GM18517 (cell line): ENCODE measurements around the gene RAX.

ENCODE experiments used
- ATAC-seq: cut with Tn5 transposase; IDR thresholded peaks from one replicate; pipeline ENCODE4 v1.9.1; 2021; ENCODE audit warnings: mild to moderate bottlenecking, moderate library complexity; ENCODE audit not compliant: unreplicated experiment

RAX gene

DNA sequence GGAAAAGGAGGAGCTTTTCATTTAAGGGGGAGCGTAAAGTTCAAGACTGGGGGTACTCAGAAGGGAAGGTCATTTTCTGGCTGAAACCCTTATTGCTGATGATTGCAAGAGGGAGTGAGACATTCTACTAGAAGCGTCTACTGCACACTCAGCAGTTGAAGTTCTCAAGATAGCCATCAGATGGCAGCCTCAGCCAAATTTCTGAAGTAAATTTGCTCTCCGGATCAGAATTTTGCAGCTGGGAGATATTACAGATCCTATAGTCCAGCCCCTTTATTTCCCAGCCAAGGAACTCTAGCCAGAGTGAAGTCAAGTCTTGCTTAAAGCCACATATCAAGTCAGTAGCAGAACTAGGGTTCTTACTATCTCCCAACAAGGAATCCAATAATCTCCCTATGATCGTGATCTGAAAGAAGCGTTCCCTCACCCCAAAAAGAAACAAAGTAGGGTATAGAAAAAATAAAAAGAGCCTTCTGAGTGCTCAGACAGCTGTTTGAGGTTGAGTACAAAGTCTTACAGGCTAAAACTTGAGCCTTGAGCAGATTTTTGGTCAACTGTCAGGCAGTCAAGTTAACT is 24.0 kb downstream of the RAX start:
- ATAC-seq = no peak

DNA sequence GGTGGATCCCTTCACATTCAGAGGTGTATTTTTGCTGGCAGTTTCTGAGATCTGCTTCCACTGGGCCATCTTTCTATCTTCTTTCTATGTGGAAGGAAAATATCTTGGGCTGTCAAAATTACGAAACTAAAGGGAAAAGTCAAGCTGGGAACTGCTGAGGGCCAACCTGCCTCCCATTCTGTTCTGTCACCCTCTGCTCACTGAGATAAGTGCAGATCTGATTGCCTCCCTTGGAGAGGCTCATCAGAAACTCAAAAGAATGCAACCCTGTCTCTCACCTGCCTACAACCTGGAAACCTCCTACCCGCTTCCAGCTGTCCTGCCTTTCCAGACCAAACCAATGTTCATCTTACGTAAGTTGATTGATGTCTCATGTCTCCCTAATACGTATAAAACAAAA is 26.5 kb downstream of the RAX start:
- no peak for ATAC-seq

DNA sequence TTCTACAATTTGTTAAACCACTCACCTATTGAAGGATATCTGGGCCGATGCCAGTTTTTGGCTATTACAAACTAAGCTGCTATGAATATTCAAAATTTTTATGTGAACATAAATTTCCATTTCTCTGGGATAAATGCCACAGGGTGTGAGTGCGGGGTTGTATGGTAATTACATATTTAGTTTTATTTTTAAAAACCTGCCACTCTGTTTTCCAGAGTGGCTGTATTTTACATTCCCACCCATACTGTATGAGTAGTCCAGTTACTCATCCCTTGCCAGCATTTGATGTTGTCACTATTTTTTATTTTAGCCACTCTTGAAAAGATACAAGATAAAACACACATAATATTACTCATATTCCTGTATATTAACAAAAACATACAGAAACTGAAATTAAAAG is 30.3 kb downstream of the RAX start:
- ATAC-seq = no peak

DNA sequence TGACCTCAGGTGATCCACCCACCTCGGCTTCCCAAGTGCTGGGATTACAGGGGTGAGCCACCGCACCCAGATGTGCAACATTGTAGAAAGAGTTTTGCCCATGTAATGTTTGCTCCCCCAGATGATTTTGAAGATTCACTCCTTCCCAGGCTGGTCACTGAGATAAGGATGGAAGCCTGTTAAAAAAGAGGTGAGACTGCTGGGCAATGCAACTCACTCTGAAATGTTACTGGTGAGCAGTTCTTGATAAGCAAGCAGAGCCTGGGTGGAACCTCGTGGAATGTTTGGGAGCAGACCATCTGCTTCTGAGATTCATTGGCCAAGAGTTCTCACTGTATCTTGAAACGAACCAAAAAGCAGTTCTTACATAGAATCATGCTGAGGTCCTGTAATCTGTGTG is 33.6 kb downstream of the RAX start:
- no peak for ATAC-seq

DNA sequence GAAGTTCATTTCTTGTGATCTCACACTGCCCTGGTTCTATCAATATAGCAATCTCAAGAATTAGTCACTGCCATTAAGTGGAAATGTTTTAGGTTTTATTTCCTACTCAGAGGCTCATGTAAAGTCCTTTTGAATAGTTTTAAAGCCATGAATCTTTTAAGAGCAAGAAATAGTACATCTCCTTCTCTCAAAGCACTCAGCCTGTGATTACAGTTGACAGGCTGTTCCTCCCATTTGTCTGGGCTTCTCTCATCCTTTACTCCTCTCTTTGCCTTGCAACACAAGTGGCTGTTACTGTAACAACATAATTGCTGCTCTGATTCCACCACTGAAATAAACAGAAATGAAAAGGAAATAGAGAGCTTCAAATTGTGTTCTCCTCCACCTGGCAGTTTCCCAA is 34.9 kb downstream of the RAX start:
- no peak for ATAC-seq

DNA sequence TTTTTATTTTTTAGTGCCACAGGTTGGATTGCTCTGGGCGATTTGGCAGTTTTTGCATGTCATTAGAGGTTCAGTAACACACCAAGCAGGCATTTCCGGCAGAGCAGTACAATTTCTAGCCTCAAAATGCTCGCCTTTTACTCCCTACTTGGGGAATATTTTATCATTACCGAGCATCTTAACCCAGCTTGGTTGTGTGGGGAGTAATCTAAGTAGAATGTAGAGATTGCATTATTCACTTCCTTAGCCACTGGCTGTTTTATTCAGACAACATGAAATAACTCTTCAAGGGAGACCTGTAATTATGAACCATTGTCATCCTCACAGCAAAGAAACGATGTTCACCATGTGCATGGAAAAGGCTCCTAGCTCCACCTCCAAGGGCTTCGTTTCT is 40.2 kb downstream of the RAX start:
- no peak for ATAC-seq

DNA sequence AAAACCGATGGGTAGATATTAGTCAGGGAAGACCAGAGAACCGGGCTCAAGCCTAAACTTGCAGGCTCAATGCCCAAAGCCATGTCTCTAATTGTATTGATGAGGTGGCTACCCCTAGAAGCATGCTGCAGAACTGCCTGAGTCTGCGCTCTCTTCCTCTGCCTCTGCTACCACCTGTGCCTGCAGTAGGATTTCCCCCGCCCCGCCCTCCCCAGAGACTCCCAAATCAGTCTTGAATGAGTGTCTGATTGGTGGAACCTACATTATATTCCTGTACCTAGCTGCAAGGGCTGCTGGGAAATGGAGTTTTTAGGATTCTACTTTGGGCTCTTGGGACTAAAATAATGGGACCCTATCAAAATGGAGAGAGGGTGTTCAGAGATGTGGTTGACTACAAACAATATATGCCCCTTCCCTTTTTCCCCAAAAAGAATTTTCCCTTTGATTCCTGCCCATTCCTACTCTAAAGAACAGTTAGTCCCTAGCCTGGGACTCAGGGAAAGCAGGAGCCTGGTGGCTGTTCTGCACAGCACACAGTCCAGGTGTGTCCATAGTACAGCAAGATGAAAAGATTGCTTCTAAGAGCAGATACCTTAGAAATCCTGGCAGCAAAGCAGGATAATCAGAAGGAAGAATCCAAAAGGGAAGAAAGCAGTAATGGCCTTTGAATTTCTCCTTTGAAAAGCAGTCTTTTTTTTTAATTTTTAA is 40.8 kb downstream of the RAX start:
- ATAC-seq = no peak

DNA sequence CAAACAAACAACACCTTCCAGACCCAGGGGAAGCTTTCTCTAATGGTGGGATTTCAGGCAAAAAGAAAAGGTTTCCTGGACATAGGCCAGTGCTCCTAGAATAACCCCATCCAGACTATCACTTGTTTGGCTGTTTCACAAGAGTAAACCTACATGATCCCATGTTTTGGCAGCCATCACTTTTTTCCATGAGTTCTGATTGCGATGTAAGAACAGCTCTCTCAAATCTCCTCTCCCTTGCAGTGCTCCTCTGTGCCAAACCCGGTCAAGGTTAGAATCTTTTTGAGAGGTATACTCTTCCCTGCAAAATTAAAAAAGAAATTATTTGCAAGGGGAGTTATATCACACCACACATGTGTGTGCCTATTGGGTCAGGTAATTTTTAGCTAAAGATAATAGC is 41.4 kb downstream of the RAX start:
- ATAC-seq = no peak

DNA sequence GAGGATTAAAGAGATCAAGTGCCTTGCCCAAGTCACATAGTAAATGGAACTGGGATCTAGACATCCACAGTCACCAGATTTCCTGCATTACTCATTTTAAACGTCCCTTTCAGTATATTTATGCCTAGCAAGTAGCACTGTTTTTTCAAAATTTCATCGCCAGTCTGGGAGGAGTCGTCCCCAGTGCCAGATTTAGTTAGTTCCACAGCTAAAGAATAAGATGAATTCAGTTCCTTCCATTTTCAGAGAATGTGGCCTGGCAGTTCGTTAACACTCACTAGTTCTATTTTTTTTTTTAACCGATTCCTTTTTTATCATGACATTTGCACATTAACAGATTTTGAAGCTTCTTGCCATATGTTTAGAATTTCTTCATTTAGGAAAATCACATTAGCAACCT is 42.1 kb downstream of the RAX start:
- ATAC-seq = no peak

DNA sequence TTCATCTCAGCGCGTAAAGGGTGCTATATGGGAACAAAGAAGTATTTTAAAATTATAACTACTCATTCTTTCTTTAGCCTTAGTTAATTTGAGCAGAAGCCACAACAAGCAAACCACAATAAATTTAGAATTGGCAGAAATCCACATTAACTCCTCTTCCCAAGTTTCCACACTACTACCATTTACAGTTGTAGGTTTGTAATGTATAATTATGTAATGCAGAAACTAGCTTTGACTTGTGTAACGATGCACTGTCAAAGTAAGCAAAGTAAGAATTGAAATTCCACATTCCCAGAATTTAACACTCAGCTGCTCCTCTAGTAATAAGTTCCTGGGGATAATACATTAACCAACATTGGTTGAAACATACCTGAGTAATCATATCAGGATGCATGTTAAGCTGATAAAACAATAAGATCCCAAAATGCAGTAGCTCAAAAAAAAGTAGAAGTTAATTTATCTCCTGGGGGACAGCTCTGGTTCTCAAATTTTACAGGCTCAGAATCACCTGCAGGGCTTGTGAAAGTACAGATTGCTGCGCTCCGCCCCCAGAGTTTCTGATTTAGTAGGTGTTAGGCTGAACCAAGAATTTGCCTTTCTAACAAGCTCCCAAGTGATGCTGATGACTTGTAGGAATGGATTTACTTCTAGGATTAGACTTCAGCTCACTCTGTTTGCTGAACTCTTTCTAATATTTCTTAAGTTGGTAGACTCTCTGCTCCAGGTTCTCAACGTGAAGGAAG is 43.4 kb downstream of the RAX start:
- ATAC-seq = no peak

DNA sequence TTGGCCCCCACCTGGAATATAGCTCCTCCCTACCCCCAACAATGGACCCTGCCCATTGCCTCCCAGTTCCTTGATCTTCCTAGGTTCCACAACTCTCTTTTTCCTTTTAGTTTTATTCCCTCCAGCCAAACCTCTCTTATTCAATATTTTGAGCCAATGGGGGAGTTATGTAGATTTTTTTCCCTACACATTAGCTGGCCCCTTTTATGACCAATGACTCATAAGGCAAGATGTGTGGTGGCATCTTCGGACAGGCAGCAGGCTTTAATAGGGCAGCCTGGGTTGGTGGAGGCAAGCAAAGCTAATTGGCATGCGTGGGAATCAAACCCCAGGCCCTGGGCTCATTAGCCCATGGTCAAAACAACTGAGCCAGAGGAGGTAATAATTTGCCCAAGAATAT is 44.1 kb downstream of the RAX start:
- ATAC-seq = no peak

DNA sequence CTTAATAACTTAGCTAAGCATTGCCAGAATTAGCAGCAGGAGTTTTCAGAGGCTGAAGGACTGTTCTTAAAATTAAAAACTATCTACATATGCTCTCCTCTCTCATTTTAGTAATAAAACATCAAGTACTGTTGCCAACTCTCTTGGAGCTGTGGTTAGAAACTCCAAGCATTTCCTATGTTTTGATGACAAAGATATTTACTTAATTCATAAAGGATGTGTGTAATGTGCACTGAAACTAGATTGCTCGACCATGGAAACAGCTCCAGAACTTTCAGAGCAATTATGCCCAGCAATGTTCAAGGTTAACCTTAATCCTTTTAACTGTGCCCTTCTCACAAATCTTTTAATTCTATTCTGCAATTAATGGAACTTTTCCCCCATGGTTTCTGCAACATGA is 44.9 kb downstream of the RAX start:
- ATAC-seq = no peak

DNA sequence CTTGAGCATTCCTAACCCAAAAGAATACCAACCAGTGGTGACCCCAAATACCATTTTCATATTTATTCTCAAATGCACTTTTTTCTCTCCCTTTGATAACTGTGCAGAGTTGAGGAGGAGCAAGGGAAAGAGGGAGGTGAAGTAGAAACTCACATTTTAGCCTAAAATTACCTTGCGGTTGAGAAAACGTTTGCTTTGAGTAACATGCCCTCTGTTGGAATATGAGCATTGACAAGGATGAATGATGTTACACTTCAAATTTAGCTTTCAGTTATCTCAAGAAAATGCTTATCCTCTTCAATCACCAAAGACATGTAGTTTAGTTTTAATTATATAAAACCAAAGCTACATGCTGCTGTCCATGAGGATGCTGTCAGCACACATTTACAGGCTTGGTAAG is 50.9 kb downstream of the RAX start:
- ATAC-seq = no peak

DNA sequence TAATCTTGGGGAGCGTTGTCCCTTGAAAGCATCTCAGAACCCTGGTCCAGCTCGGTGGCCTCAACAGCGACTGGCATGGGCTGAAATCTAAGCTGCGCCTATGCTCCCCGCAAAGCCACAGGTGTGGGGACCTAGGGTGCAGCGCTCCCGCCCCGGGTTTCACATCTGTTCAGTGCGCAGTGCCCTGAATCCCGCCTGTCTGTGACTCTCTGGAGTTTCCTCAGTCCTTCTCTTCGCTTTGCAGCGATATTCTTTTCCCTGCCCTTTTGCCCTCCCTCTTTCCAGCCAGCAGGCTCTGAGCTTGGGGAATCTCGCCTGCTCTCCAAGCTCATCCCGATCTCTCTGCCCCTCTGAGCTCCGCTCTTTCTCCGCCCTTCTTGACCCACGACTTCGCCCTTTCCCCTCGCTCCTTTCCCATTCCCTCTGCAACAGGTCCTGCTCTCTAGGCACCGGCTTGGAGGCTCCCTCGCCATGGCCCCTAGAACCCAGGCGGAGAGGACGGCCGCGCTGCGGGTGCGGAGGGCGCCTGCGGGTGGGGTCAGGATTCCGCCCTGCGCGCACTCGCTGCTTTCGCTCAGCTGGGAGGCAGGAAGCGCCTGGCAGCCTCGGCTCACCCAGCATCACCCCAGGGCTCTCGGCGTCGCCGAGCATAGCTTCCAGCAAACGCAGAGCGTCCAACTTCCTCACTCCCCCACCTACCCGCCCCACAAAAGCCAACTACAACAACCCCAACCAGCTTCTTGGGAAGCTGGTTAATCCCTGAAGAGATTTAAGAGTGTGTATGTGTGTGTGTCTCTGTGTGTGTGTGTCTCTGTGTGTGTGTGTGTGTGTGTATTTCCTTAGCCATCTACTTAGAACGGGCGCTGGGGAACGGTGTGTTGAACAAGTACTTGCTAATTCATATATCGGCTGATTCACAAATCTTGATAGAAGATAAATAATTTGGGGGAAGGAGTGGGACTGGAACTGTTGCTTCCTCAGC is 52.2 kb downstream of the RAX start:
- no peak for ATAC-seq

DNA sequence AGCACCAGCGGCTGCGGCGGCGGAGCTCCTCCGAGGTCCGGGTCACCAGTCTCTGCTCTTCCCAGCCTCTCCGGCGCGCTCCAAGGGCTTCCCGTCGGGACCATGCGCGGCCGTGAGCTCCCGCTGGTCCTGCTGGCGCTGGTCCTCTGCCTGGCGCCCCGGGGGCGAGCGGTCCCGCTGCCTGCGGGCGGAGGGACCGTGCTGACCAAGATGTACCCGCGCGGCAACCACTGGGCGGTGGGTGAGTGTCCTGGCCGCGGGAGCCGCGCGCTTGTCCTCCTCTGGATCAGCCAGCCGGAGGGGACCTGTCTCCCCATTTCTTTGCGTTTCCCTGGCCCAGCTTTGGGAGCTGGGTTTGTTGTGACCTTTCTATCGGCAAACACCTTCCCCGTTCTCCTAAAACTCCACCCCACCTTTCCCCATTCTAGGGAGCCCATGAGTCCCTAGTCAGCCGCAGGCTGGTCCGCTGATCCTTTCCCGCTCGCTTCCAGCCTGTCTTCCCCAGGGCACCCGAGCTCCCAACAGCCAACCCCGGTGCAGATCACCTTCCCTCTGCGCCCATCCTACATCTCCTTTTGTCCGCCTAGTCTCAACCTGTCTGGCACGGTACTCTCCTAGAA is 53.0 kb downstream of the RAX start:
- no peak for ATAC-seq

DNA sequence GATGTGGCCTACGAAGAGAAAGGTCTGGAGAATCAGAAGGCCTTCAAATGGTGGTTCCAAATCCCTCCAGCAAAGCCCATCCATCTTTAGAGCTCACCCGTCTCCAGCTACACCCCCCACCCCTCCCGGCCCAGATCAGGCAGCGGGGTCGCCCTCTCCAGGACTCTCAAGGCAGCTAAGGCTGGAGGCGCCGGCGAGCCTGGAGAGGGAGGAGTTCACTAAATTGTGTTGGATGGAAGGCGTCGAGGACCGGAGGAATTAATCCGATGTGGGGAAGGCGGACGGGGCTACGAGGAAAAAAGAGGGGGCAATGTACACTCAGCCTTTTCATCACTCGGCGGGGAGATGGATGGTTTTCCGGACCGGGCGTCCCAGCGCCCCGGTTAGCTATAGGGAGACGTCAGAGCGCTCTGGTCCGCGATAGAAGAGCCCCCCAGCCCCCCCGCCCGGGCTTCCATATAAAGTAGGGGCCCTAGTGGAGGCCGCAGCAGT is 53.5 kb downstream of the RAX start, which contains the start of gene GRP:
GRP (plus strand) TSS at position 487 of the 492 bp plus-strand sequence. CDS start 108 bp downstream, outside the sequence.
- ATAC-seq = no peak

DNA sequence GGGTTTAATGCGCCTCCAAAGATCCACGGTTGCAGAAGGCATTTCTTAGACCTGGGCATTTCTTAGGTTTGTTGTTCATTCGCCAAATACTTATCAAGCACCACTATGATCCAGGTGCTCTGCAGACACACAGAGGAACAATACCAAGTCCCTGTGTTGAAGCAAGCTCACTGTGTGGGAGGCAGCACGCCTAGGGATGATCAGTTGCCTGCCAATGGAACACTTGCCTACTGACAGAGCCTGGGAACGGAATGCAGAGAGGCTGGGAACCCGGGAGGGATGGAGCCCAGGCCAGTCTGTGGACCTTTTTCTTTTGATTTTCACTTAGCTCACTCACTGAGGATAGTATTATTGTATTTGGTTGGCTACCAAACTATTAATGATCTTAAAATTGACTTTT is 55.2 kb downstream of the RAX start:
- ATAC-seq = no peak
